ENCODE results near the gene BLM. TPM values are rescaled to one million over a fixed set of nuclear protein-coding genes. Genes with fewer than 3 reads are reported as not detected.

The BLM gene
- total and polyA plus RNA-seq, 8 donors, result 1.1 to 10.5 (median 2.6) TPM

GRCh38 chr15:90751300-90751825 is 34.2 kb downstream of the BLM start:
- intact Hi-C loops (cut with DNase I; ENCODE audit: low total_unique reads), result no loop called here
- no peak overlapping the region for H3K4me3 ChIP-seq
- WGBS, 5 donors, result 37 to 77% (median 52%) methylated on average over 8 of the region's 8 CpGs
- no peaks in the 10 kb centered on the region for H3K27me3 ChIP-seq
- peaks cover 0 to 8% (median 0%) of the 10 kb centered on the region in 4 donors for H3K4me1 ChIP-seq
- H3K9me3 ChIP-seq, result no peaks in the 10 kb centered on the region
- no peak for DNase-seq
- no peak overlapping the region for H3K27ac ChIP-seq
- TF ChIP-seq EP300 (IDR thresholded peaks at IDR 0.05), result no peak
- H3K36me3 ChIP-seq, result no peaks in the 10 kb centered on the region

DNA sequence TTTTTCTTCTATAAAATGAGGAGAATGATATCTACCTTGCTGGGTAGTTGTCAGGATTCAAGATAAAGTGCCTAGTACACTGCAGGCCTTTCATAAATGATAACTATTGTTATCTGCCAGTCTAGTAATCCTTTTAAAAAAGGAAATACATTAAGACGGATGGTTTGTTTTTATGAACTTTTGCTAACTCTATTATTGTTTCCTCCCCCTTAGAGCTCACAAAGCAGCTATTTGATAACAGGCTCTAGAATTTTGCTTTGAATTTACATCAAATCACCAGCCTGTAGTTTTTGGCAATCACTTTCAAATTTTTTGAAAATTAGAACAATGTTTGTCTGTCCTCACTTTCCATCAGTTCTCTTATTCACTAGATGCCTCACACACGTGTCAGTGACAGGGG is 39.8 kb downstream of the BLM start:
- H3K27ac ChIP-seq, result no peak overlapping the region
- TF ChIP-seq CTCF (IDR thresholded peaks at IDR 0.05) (no peak), POLR2A (IDR thresholded peaks at IDR 0.05) (no peak), EP300 (IDR thresholded peaks at IDR 0.05) (no peak), POLR2AphosphoS5 (IDR thresholded peaks at IDR 0.05) (no peak)
- no peaks in the 10 kb centered on the region for H3K27me3 ChIP-seq
- H3K4me1 ChIP-seq, result no peaks in the 10 kb centered on the region
- WGBS, 5 donors, result 65 to 79% (median 72%) methylated on average over 2 of the region's 2 CpGs
- intact Hi-C loops (cut with DNase I; ENCODE audit: low total_unique reads), result no loop called here
- H3K36me3 ChIP-seq, result no peaks in the 10 kb centered on the region
- DNase-seq, result no peak
- H3K4me3 ChIP-seq, result no peak overlapping the region
- H3K9me3 ChIP-seq, result no peaks in the 10 kb centered on the region

DNA sequence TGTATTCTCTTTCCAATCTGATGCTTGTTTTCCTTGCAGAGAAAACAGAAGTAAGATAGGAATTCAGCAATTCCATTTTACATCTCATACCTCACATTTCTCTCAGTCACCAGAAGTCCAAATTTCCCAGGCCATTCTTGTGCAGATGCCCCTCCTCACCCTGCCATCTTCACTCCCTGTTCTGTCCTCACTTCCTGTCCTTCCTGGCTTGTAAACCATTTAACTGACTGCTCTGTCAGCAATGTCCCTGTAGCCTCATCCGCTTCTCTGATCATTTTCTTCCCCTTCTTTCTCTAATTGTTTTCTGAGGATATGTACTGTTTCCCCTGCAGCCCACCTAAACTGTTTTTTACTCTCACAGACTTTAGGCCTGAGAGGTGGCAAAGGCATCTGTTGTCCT is 40.3 kb downstream of the BLM start:
- Histone ChIP-seq H3K4me1 (no peaks in the 10 kb centered on the region), H3K9me3 (no peaks in the 10 kb centered on the region), H3K36me3 (no peaks in the 10 kb centered on the region), H3K27ac (no peak overlapping the region), H3K4me3 (no peak overlapping the region), H3K27me3 (no peaks in the 10 kb centered on the region)
- 90 to 93% (median 91%) methylated on average over 1 of the region's 1 CpG for WGBS, 5 donors
- intact Hi-C loops (cut with DNase I; ENCODE audit: low total_unique reads), result no loop called here
- DNase-seq, result no peak
- TF ChIP-seq EP300 (IDR thresholded peaks at IDR 0.05) (no peak), CTCF (IDR thresholded peaks at IDR 0.05) (no peak), POLR2A (IDR thresholded peaks at IDR 0.05) (no peak), POLR2AphosphoS5 (IDR thresholded peaks at IDR 0.05) (no peak)

GRCh38 chr15:90760661-90761232 is 43.6 kb downstream of the BLM start:
- H3K4me1 ChIP-seq, result no peaks in the 10 kb centered on the region
- no peak for DNase-seq
- H3K4me3 ChIP-seq, result no peak overlapping the region
- no peaks in the 10 kb centered on the region for H3K27me3 ChIP-seq
- no peaks in the 10 kb centered on the region for H3K9me3 ChIP-seq
- TF ChIP-seq CTCF (IDR thresholded peaks at IDR 0.05), result no peak
- no peak for TF ChIP-seq EP300 (IDR thresholded peaks at IDR 0.05)
- TF ChIP-seq POLR2AphosphoS5 (IDR thresholded peaks at IDR 0.05), result no peak
- no peak for TF ChIP-seq POLR2A (IDR thresholded peaks at IDR 0.05)
- H3K36me3 ChIP-seq, result no peaks in the 10 kb centered on the region
- intact Hi-C loops (cut with DNase I; ENCODE audit: low total_unique reads), result no loop called here
- H3K27ac ChIP-seq, result no peak overlapping the region
- WGBS, 5 donors, result 88 to 95% (median 93%) methylated on average over 1 of the region's 1 CpG

GRCh38 chr15:90761629-90762028 is 44.5 kb downstream of the BLM start:
- Histone ChIP-seq H3K36me3 (no peaks in the 10 kb centered on the region), H3K4me1 (no peaks in the 10 kb centered on the region), H3K27ac (peak overlapping the region in 2 of 5 donors; percentile 40 to 59), H3K27me3 (no peaks in the 10 kb centered on the region), H3K4me3 (no peak overlapping the region), H3K9me3 (no peaks in the 10 kb centered on the region)
- WGBS, 5 donors, result 91 to 97% (median 96%) methylated on average over 3 of the region's 3 CpGs
- DNase-seq, result no peak
- TF ChIP-seq POLR2AphosphoS5 (IDR thresholded peaks at IDR 0.05) (no peak), POLR2A (IDR thresholded peaks at IDR 0.05) (no peak), CTCF (IDR thresholded peaks at IDR 0.05) (no peak), EP300 (IDR thresholded peaks at IDR 0.05) (no peak)
- intact Hi-C loops (cut with DNase I; ENCODE audit: low total_unique reads), result no loop called here
